ENCODE results near the gene XYLT1. TPM values are rescaled to one million over a fixed set of nuclear protein-coding genes. Genes with fewer than 3 reads are reported as not detected.

Gene XYLT1
- total and polyA plus RNA-seq, 2 of the 8 experiments (the other 6 are each of a cell fraction or from before 2014, with no cell fraction given): 6.6 to 25.4 TPM

DNA sequence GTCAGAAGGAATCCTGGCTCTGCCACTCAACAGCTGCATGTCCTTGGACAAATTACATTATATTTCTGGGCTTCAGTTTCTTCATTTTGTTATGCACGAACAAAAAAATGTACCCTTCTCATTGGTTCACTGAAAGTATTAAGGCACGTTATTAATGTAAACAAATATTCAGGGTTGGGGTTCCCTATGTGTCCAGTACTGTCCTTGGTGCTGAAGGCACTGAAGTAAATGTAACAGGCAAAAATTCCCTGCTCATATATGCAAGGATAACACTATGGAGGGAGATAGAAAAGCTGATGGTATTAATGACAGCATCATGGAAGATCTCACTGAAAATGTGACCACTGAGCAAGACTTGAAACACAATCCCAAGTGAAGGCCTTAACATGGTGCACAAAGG lies 386.6 kb downstream of the XYLT1 start:
- FAIRE-seq (no peak), DNase-seq (ENCODE audit: low read depth in 1 of 2, low spot score in 2 of 2) (no peak)
- H4K8ac ChIP-seq (ENCODE audit: extremely low read depth, insufficient read depth, low read length): no peak overlapping the region
- H2BK15ac ChIP-seq (ENCODE audit: low read length): no peak overlapping the region
- H2AFZ ChIP-seq (ENCODE audit: low read length): no peak overlapping the region
- no peak overlapping the region for H3K4ac ChIP-seq (replicated peaks; ENCODE audit: insufficient read length, low read depth, low read length)
- no peaks in the 10 kb centered on the region for H4K20me1 ChIP-seq (replicated peaks in 1 of 2; ENCODE audit: control insufficient read depth in 1 of 2, insufficient read depth in 2 of 2, low read length in 2 of 2)
- peaks cover 9 to 30% (median 18%) of the 10 kb centered on the region in 4 experiments; a peak in 6 of 7 replicates for H3K4me1 ChIP-seq (replicated peaks in 1 of 4; ENCODE audit: control insufficient read depth in 3 of 4, insufficient read depth in 4 of 4, low read length in 3 of 4)
- CTCF ChIA-PET (ENCODE audit: partially characterized antibody): interaction anchor here (1.5 to 2.1 kb wide), 2 partner anchors 10 to 17 kb away, joined by 6 read pairs; no protein-coding TSS in a partner anchor
- no peak overlapping the region for H4K91ac ChIP-seq (replicated peaks; ENCODE audit: insufficient read length, low read length)
- no peaks in the 10 kb centered on the region for H3K79me2 ChIP-seq (ENCODE audit: control insufficient read depth in 1 of 2, insufficient read depth in 2 of 2, low read length in 2 of 2)
- H3K9me3 ChIP-seq (ENCODE audit: insufficient read depth in 2 of 2, low read depth in 1 of 2, low read length in 1 of 2): peaks cover 0 to 7% of the 10 kb centered on the region in 2 experiments; a peak in 2 of 4 replicates
- H3K23me2 ChIP-seq (ENCODE audit: low read depth, low read length): no peaks in the 10 kb centered on the region
- H3K36me3 ChIP-seq (ENCODE audit: control insufficient read depth in 2 of 4, insufficient read depth in 4 of 4, low read length in 3 of 4): no peaks in the 10 kb centered on the region
- H2BK20ac ChIP-seq (ENCODE audit: low read length): no peak overlapping the region
- H3K14ac ChIP-seq (ENCODE audit: insufficient read length): no peak overlapping the region
- peak overlapping the region in 1 of 4 experiments; percentile 37; a peak in 1 of 7 replicates for H3K9ac ChIP-seq (replicated peaks in 1 of 4; ENCODE audit: extremely low read depth in 1 of 4, low read depth in 3 of 4, low read length in 3 of 4)
- no peaks in the 10 kb centered on the region; a peak in 2 of 7 replicates for H3K27me3 ChIP-seq (replicated peaks in 1 of 4; ENCODE audit: control insufficient read depth in 3 of 4, extremely low read depth in 1 of 4, insufficient read depth in 3 of 4, low read length in 3 of 4)
- TF ChIP-seq SP1 (IDR thresholded peaks at IDR 0.05; ENCODE audit: low read depth, low read length) (no peak), YY1 (IDR thresholded peaks at IDR 0.05; ENCODE audit: low read depth, low read length) (no peak), SP4 (IDR thresholded peaks at IDR 0.05; ENCODE audit: low read length) (no peak), NANOG (IDR thresholded peaks at IDR 0.05; ENCODE audit: insufficient read depth, low read depth, low read length, poor library complexity, severe bottlenecking) (no peak), BACH1 (IDR thresholded peaks at IDR 0.05; ENCODE audit: low read length) (no peak), GTF2F1 (IDR thresholded peaks at IDR 0.05; ENCODE audit: borderline replicate concordance, low read depth, low read length) (no peak), TBP (IDR thresholded peaks at IDR 0.05; ENCODE audit: low read depth, low read length) (no peak), SRF (IDR thresholded peaks at IDR 0.05; ENCODE audit: low read depth, low read length) (no peak), EP300 (IDR thresholded peaks at IDR 0.05; ENCODE audit: borderline replicate concordance in 1 of 2, low read depth in 2 of 2, low read length in 2 of 2) (no peak), CHD2 (IDR thresholded peaks at IDR 0.05; ENCODE audit: low read length) (no peak), ZNF274 (IDR thresholded peaks at IDR 0.05; ENCODE audit: borderline replicate concordance, extremely low read depth, low read length) (no peak), SUZ12 (IDR thresholded peaks at IDR 0.05; ENCODE audit: low read length) (no peak), POU5F1 (IDR thresholded peaks at IDR 0.05; ENCODE audit: low read depth, low read length) (no peak)
- TF ChIP-seq, protein P1, sequence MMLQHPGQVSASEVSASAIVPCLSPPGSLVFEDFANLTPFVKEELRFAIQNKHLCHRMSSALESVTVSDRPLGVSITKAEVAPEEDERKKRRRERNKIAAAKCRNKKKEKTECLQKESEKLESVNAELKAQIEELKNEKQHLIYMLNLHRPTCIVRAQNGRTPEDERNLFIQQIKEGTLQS (IDR thresholded peaks at IDR 0.05; ENCODE audit: insufficient read depth, low read depth, low read length): no peak
- H2BK5ac ChIP-seq (ENCODE audit: low read depth, low read length): peak overlapping the region; percentile 11
- peak overlapping the region; percentile 18 for H2BK120ac ChIP-seq (replicated peaks; ENCODE audit: low read depth, low read length)
- WGBS, 2 experiments (ENCODE audit: extremely low coverage in 1 of 2, insufficient coverage in 1 of 2, insufficient read length in 1 of 2, insufficient replicate concordance in 2 of 2, low coverage in 1 of 2, low lambda C conversion rate in 2 of 2, missing lambda C conversion rate in 1 of 2): 80% methylated on average over 2 of the region's 2 CpGs; no CpG with 5 or more reads in 1 of the 2 experiments
- H3K4me3 ChIP-seq (ENCODE audit: extremely low read depth in 1 of 4, insufficient read depth in 2 of 4, low read depth in 3 of 4, low read length in 4 of 4): peak overlapping the region in 1 of 4 experiments; percentile 40; a peak in 1 of 8 replicates
- peak overlapping the region; percentile 88 for H3K27ac ChIP-seq (ENCODE audit: low read depth, low read length)
- no peak overlapping the region for H4K5ac ChIP-seq (ENCODE audit: insufficient read length, low read depth, low read length)
- peak overlapping the region; percentile 33 to 66 for H3K4me2 ChIP-seq (ENCODE audit: insufficient read depth in 1 of 2, low read depth in 2 of 2, low read length in 2 of 2)
- peak overlapping the region; percentile 20; the same call in 1 of the 2 replicates for H2BK12ac ChIP-seq (ENCODE audit: low read depth, low read length)
- H3K18ac ChIP-seq (ENCODE audit: extremely low read depth, low read length): no peak overlapping the region; the same call in 1 of the 2 replicates
- no peak overlapping the region for H2AK5ac ChIP-seq (ENCODE audit: low read depth, low read length)
- H3K23ac ChIP-seq (ENCODE audit: insufficient read length): no peak overlapping the region
- no peaks in the 10 kb centered on the region for H3K79me1 ChIP-seq (ENCODE audit: low read depth, low read length)
- H3K56ac ChIP-seq (replicated peaks; ENCODE audit: insufficient read length, low read depth, low read length): no peak overlapping the region
- POLR2A ChIA-PET (ENCODE audit: partially characterized antibody): interaction anchor here (0.8 to 2.7 kb wide), 5 partner anchors 14 to 31 kb away, joined by 3 to 11 read pairs (median 6); no protein-coding TSS in a partner anchor

Data from H1 (cell line).